HG02610 (cell line): ENCODE data around the gene ZNF500.

ENCODE experiments used
- ATAC-seq: cut with Tn5 transposase; IDR thresholded peaks from one replicate; pipeline ENCODE4 v1.9.1; 2021; ENCODE audit warnings: mild to moderate bottlenecking, moderate library complexity; ENCODE audit not compliant: unreplicated experiment

ZNF500 gene

DNA sequence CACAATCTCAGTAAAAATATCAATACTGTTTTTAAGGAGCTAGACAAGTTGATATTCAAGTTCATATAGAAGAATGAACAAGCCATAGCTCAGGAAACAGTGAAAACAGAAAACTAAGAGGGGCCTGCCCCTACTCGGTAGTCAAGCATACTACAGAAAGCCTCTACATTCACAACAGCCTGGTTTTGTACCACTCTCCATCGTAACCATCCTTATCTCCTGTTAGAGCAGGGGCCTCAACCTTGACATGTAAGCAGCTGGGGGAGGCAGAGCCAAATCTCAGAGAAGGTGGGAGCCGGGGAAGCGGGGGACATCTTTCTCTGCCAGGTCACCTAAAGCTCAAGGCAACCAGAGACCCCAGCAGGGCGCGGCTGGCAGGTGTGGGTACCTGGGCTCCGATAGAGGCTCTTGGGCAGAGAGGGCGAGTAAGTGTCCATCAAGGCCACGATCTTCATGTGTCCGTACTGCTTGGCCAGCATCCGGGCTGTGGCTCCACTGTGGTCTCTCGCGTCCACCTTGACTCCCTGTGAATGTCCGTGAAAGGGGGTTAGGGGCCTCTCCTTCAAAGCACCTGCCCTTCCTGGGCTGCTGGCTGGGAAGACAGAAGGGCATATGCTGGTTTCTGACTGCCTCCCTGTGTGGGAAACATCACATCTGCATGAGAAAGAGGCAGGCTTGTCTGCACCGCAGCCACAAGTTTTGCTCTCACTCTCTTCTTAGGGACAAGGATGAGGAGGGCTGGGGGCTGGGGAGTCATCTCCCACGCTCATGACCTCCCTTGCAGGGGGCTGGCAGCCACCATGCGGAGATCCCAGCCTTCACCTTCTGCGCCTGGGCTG, 53.1 kb downstream of the ZNF500 start:
- no peak for ATAC-seq

DNA sequence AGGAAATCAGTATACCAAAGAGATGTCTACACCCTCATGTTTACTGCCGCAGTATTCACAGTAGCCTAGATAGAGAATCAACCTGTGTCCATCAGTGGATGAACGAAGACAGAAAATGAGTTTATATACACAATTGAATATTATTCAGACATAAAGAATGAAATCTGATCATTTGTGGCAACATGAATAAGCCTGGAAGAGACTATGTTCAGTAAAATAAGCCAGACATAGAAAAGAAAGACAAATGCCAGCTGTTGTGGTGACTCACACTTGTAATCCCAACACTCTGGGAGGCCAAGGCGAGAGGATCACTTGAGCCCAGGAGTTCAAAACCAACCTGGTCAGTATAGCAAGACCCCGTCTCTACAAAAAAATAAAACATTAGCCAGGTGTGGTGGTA, 57.5 kb downstream of the ZNF500 start:
- no peak for ATAC-seq

DNA sequence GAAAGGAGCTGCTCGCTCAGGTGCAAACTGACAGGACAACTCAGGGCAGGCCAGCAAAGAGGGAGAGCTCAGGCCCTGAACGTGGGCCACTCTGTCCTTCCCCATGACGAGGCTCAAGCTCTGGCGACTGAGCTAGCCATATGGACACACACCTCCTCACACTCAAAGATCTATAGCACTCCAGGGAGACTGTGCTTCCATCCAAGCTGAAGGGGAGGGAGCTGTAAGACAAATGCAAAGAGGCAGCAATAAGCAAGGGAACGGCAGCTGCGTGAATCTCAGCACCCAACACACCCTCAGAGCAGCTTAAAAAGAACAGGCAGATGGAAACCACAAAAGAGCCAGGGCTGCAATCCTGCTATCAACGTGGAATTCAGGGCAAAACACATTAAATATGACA, 60.1 kb downstream of the ZNF500 start:
- no peak for ATAC-seq

DNA sequence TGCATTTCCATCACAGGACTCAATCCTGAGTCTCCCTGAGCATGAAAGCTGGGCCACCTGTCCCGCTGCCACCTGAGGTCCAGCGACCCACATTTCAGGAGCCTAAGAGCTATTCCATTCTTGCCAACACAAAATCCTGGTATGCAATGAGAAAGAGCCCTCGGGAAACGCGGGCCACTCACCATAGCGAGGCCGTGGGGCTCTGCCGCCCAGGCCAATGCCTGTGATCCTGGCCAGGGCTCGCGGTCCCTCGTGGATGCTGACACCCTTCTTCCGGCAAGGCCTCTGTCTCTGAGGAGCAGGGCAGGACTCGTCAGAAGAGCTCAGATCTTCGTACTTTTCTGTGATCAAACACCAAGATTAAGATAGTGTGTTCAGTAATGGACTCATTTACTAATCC, 62.0 kb downstream of the ZNF500 start:
- no peak for ATAC-seq

DNA sequence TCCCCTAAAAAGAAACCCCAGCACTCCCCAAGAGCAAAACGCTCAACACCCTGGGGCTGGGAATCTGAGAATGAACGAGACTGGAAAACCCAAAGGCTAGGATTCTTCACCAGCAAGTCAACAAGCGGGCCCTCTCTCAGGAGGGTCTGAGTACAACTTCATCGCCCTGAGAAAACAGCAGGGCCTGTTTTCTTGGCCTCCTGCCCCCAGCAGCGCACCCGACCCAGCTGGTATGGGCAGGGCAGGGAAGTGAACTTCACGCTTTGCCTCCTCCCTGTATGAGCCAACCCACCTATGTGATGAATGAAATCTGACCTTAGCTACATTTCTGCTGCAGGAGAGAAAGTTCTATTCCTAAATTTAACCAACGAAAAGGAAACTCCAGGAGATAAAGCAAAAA, 62.5 kb downstream of the ZNF500 start:
- no peak for ATAC-seq

DNA sequence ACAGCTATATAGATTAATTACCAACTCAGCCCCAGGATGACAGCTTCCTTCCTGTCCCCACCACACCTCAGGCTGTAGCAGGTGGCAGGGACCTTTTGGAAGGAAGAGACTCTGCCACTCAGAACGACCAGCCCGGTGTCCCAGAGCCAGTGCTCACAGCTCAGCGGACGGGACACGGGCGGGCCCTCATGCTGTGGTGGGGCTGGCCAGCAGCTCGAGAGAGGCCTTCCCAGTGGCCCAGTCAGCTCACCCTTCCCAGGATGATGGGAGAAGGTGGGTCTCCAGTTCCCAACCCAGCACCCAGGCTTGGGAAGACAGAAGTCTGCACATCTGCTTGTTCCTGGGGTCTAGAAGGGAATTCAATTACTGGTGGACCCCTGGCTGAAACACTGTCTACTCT, 63.1 kb downstream of the ZNF500 start:
- ATAC-seq: no peak

DNA sequence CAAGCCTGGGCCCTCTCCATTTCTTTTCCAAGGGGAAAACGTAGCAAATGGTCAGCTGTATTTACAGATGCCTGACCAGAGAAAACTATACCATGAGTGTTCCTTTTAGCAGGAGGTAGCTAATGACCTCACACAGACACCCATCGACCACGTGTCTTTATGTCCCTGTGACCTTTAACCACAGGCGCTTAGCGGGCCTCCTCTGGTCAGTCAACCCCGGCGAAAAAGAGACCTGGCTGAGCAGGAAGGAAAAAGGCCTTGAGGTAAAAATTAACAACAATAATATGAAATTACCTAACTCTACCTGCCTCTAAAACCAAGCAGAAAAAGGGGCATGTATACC, 64.5 kb downstream of the ZNF500 start:
- ATAC-seq: no peak

DNA sequence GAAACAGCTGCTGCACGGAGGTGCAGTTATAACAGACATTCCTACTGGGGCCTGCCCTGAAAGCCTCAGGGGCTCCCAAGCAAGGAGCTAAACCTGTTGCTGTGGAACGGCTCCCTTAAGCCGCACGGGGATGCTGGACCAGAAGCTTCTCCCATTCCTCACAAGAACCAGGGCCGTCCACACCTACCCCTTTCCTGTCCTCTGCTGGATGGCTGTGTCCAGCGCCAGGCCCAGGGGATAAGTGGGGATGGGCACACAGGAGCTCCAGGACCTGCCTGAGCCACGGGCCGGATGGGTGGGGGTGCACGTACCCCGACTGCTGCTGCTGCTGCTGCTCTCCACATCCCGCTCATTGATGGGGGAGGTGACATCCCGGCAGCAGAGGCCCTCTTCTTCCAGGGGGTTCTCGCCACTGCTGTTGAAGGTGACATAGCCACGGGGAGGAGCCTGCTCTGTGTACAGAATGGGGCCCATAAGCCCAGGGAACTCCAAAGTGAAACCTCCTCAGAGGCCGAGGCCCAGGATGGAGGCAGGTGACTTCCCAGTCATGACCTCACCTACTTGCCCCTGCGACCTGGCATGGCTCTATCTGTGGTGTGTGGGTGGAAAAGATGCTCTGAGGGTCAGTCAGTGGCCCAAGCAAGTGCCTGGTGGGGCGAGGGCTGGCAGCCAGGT, 65.0 kb downstream of the ZNF500 start:
- ATAC-seq: no peak

DNA sequence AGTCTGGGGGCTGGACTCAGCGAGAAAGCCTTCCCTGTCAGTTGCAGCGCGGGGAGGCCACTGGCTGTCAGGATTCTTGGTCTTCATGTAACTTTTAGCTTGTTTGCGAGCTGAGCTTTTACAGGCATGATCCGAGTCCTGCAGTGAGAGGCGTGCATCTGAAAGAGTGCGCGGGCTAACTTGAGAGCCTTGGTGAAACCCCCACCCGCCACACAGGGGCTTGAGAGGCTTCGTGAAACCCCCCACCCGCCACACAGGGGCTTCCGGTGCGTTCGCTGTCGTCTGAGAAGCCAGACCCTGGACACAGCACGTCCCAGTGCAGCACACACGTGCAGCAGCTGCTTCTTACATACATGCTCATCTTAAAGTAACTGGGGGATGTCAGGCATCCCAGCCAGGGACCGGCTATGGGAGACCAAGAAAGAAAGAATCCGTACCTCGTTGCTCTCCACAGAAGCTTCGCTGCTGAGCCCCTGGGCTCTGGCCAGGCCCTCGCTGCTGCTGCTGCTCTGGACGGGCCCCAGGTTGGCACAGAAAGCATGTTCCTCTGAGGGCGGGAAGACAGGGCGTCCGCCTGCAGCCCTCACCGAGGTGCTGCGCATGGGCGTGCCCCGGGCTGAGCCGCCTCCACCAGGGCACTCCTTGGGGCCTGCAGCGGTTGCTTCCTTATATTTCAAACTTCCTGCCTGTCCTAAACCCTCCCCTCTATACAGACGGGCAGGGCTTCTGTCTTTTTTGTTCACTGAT, 65.8 kb downstream of the ZNF500 start:
- ATAC-seq: no peak

DNA sequence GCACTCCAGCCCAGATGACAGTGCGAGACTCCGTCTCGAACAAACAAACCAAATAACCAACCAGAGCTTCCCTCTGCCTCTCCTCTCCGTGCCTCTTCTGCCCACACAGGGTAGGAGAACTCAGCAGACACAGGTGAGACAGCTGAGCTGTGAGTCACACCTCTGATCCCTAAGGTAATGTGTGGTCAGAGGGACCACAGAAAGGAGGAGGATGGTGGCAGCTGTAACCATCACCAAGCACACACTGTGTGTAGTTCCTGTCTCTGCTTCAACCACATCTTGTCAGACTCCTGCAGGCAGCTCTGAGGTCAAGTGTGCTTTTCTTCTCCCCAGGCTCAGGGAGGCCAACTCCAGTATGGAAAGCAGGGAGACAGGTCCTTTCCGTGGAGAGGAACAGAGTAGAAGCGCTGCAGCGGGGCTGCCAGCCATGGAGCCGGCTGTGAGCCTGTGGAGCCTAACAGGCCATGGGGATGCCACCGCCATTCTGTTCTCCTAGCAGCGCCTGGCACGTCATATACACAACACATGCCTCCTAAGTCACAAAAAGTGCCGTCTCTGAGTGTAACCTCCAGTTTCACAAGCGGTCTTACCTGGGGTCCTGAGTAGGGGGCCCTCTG, 66.5 kb downstream of the ZNF500 start:
- ATAC-seq: no peak

DNA sequence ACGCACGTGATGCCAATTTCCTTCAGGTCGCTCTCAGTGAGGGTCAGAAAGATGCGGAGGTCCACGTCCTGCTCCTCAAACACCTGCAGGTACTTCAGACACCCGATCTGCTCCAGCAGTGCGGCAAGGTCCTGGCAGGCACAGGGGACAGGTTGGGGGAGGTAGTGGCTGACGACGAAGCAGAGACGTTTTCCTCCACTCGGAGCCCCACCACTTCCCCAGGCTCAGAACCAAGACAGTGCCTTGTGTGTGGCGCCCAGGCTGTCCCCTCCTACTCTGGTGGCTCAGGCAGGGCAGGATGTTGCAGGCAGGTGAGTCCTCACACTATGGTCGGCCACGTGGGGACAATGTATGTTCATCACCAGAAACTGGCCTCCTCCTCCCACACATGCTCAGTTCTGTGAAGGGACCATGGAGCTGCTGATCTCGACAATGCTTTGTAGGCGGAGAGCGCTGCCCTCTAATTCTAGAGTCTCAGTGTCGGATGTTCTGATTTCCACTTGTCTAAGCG, 67.9 kb downstream of the ZNF500 start:
- no peak for ATAC-seq

DNA sequence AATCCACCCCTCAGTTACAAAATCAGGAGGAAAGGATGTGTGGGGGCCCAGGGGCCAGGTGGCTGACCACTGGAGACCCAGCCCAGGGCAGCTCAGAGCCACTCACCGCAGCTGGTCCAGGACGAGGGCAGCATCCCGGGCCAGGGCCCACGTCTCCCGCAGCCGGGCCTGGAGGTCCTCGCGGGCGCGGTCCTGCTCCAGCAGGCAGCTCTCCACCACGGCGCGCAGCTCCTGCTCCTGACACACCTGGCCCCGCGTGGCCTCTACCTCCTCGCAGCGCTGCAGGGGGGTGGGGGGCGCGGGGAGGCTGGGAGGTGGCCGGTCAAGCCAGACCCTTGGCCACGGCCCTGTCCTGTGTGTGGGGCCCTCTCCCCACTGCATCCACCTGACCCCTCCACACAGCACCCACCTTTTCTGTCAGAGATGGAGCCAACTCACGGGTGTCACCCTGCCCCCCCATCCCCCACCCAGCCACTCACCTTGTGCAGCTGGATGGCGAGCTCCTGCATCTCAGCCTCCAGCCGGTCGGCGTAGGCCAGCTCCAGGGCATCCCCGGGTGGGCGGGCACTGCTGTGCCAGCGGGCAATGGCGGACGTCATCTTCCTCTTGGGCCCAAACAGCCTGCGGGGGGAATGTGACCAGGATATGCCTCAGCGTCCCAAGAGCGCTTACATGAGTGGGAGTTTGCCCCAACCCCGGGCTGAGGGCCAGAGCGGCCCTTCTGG, 68.5 kb downstream of the ZNF500 start:
- no peak for ATAC-seq
